Measurements from ENCODE around the gene NBL1. TPM values are rescaled to one million over a fixed set of nuclear protein-coding genes. Genes with fewer than 3 reads are reported as not detected.
A peak's percentile ranks its signal among the peaks of the same experiment; 100 is the strongest.

NBL1 gene
- total and polyA plus RNA-seq, 9 of the 15 experiments (the other 6 are each of a cell fraction or from before 2014, with no cell fraction given): 0.10 to 3.7 (median 1.8) TPM; not detected in 1

DNA sequence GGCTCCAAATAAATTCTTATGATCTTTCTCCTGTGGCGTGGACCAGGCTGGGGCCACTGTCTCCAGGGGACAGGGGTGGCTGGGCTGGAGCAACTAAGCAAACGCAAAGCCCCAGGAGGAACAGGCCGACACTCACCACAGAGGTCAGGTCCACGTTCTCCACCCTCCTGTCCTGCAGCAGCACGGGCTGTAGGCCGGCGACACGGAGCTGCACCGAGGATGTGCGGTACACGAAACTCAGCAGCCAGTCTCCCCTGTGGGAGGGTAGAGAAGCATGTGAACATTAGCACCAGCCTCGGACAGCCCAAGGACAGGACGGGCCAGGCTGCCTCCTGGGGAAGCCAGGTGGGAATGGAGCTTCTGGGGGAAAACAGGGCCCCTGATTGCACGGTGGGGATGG is 50.2 kb downstream of the NBL1 start:
- no peak for ATAC-seq
- no peak overlapping the region for H3K27ac ChIP-seq (ENCODE audit: extremely low read depth, low read depth, low read length)
- POLR2A ChIA-PET: interaction anchor here (0.7 kb wide), 1 partner anchor 25 kb away, joined by 3 read pairs; no protein-coding TSS in a partner anchor

More for the DNA sequence above, 50.2 kb downstream of the NBL1 start:
- 1% methylated on average over 14 of the region's 14 CpGs for WGBS (ENCODE audit: insufficient coverage, low coverage, missing lambda C conversion rate)
- BruUV-seq (replicated peaks): no TSS peak
- no peaks in the 10 kb centered on the region for H3K36me3 ChIP-seq (ENCODE audit: control insufficient read depth, insufficient read depth, low read length)
- CTCF ChIA-PET (ENCODE audit: low intra/inter-chr PET ratio): no interaction called here
- peaks cover 16 to 51% of the 10 kb centered on the region in 2 experiments; a peak in 4 of 5 replicates for H3K27me3 ChIP-seq (ENCODE audit: control insufficient read depth in 2 of 2, insufficient read depth in 2 of 2, low read length in 2 of 2)
- in situ Hi-C loops (cut with MboI) (no loop called here), intact Hi-C loops (cut with micrococcal nuclease) (no loop called here)
- H3K4me3 ChIP-seq: no peak overlapping the region
- no peaks in the 10 kb centered on the region for H3K9me1 ChIP-seq (ENCODE audit: control insufficient read depth, insufficient read depth, low read length)
- no peaks in the 10 kb centered on the region for H3K79me2 ChIP-seq (ENCODE audit: control insufficient read depth, insufficient read depth, low read length)
- FAIRE-seq: no peak
- no peak overlapping the region for H2AFZ ChIP-seq (ENCODE audit: low read depth, low read length)
- DNase-seq (ENCODE audit: extremely low read depth in 1 of 4, low spot score in 3 of 4): no peak
- H3K4me1 ChIP-seq (replicated peaks in 1 of 2; ENCODE audit: control insufficient read depth in 2 of 2, insufficient read depth in 2 of 2, low read length in 2 of 2): no peaks in the 10 kb centered on the region
- H3K9ac ChIP-seq (ENCODE audit: insufficient read depth in 1 of 2, low read depth in 2 of 2, low read length in 2 of 2): peak overlapping the region in 1 of 2 experiments; percentile 43; a peak in 1 of 4 replicates
- H3K4me2 ChIP-seq (ENCODE audit: insufficient read depth, low read length): no peak overlapping the region
- no peaks in the 10 kb centered on the region for H3K9me3 ChIP-seq (replicated peaks; ENCODE audit: control insufficient read depth, insufficient read depth, low read depth, low read length)
- TF ChIP-seq HNRNPH1 (optimal IDR thresholded peaks at IDR 0.05; ENCODE audit: low read depth, low read length) (no peak), KDM1A (IDR thresholded peaks at IDR 0.05) (no peak), RAD51 (IDR thresholded peaks at IDR 0.05; ENCODE audit: borderline replicate concordance, low read depth) (no peak), NCOA1 (IDR thresholded peaks at IDR 0.05; ENCODE audit: low read depth) (no peak), XRCC3 (IDR thresholded peaks at IDR 0.05) (no peak), FIP1L1 (IDR thresholded peaks at IDR 0.05; ENCODE audit: low read depth, low read length, poor library complexity, severe bottlenecking) (no peak), ZNF408 (CRISPR knock-in tag; IDR thresholded peaks at IDR 0.05; ENCODE audit: low read depth) (no peak), HDAC8 (tag; IDR thresholded peaks at IDR 0.05) (no peak), GABPB2 (CRISPR knock-in tag; conservative IDR thresholded peaks at IDR 0.05) (no peak), CCNT2 (IDR thresholded peaks at IDR 0.05; ENCODE audit: borderline replicate concordance, extremely low read depth, insufficient read length, low read depth, low read length) (no peak)
- TF ChIP-seq, protein P1, sequence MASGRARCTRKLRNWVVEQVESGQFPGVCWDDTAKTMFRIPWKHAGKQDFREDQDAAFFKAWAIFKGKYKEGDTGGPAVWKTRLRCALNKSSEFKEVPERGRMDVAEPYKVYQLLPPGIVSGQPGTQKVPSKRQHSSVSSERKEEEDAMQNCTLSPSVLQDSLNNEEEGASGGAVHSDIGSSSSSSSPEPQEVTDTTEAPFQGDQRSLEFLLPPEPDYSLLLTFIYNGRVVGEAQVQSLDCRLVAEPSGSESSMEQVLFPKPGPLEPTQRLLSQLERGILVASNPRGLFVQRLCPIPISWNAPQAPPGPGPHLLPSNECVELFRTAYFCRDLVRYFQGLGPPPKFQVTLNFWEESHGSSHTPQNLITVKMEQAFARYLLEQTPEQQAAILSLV (tag; IDR thresholded peaks at IDR 0.05): no peak
- H4K20me1 ChIP-seq (replicated peaks; ENCODE audit: control insufficient read depth, insufficient read depth, low read length): peaks cover 8% of the 10 kb centered on the region; the same call in 1 of the 2 replicates
